Epithelial cell of esophagus (primary cell): ENCODE data around the gene PPP1CA.

ENCODE experiments used
- DNase-seq: peaks from one replicate; pipeline ENCODE4 v3.0.0; 2010; ENCODE audit warnings: low read depth
- H3K4me3 ChIP-seq: 2 replicates; pipeline ENCODE4 v1.5.1; 2011; ENCODE audit warnings: mild to moderate bottlenecking, low read length, control low read depth
- TF ChIP-seq, protein P1 (sequence below): IDR thresholded peaks from 2 replicates; pipeline ENCODE4 v1.5.1; 2011; ENCODE audit warnings: low read depth, mild to moderate bottlenecking, low read length, control low read depth, inconsistent platforms; ENCODE audit not compliant: insufficient read depth; ENCODE audit errors: missing control alignments

Gene PPP1CA

DNA sequence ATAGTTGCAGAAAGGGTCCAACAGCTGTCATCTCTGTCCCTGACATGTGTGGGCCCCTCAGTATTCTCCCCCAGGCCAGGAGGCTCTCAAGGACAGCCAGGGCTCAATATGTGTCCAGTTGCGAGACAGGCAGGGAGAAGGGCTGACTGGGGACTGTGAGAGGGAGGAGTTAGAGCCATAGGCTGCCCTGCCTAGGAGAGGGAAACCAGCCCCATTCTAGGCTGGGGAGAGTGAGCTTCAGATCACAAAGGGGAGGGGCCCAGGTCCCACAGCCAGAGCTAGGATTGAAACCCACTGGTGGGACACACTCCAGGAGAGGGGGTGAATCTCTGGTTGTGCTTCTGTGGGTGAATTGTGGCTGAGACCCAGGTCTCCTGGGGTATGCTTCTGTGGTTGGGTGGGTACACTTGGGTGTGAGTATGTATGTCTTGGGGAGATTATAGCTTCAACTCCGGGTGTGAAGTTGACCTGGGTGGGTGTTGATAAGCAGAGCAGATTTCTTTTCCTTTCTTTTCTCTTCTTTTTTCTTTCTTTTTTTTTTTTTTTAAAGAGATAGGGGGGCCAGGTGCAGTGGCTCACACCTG, 11.7 kb upstream of the PPP1CA start:
- no peak overlapping the region for H3K4me3 ChIP-seq
- TF ChIP-seq, protein P1, sequence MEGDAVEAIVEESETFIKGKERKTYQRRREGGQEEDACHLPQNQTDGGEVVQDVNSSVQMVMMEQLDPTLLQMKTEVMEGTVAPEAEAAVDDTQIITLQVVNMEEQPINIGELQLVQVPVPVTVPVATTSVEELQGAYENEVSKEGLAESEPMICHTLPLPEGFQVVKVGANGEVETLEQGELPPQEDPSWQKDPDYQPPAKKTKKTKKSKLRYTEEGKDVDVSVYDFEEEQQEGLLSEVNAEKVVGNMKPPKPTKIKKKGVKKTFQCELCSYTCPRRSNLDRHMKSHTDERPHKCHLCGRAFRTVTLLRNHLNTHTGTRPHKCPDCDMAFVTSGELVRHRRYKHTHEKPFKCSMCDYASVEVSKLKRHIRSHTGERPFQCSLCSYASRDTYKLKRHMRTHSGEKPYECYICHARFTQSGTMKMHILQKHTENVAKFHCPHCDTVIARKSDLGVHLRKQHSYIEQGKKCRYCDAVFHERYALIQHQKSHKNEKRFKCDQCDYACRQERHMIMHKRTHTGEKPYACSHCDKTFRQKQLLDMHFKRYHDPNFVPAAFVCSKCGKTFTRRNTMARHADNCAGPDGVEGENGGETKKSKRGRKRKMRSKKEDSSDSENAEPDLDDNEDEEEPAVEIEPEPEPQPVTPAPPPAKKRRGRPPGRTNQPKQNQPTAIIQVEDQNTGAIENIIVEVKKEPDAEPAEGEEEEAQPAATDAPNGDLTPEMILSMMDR = no peak
- no peak for DNase-seq

DNA sequence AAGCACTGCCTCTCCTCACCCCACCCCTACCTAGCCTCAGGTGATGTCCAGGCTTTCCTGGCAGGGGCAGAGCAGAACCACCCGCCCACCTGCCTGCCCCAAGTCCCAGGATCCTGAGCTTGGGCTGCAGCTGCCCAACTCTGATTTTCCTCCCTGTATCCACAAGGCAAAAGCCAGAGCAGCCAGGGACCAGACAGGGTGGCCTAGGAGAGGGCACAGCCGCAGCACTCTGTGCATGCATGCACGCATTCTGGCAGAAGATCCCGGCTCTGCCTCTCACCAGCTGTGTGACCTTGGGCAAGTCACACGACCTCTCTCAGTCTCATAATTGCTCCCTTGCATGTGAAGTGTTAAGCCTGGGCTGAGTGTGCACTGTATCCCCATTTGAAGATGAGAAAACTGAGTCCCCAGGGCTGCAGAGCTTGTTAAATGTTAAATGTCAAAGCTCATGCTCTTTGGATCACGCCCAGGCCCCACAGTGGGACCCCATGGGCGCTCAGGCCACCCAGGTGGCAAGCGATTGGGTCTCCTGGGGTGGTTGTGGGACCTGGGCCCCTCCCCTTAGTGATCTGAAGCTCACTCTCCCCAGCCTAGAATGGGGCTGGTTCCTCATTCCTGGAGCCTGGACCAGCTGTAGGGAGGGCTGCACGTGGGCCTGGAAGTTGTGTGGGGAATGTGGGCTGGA, 11.0 kb upstream of the PPP1CA start:
- no peak overlapping the region for H3K4me3 ChIP-seq
- TF ChIP-seq, protein P1 = no peak
- no peak for DNase-seq

DNA sequence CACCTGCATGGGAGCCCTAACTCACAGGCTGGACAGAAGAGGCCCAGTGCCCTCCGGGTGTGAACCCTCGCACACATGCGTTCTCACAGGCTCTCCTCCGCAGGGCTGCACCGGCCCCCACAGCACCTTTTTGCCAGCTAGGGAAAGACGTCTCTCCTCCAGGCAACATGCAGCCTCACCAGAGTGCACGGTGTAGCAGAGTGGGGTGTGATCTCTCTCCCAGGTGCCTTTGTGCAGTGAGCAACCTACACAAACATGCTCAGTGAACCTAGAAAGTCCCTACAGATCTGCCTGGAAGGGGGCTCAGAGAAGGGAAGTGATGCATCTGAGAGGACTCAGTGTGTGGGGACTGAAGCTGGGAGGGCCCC, 10.1 kb upstream of the PPP1CA start:
- DNase-seq = no peak
- TF ChIP-seq, protein P1 = no peak
- H3K4me3 ChIP-seq = no peak overlapping the region

DNA sequence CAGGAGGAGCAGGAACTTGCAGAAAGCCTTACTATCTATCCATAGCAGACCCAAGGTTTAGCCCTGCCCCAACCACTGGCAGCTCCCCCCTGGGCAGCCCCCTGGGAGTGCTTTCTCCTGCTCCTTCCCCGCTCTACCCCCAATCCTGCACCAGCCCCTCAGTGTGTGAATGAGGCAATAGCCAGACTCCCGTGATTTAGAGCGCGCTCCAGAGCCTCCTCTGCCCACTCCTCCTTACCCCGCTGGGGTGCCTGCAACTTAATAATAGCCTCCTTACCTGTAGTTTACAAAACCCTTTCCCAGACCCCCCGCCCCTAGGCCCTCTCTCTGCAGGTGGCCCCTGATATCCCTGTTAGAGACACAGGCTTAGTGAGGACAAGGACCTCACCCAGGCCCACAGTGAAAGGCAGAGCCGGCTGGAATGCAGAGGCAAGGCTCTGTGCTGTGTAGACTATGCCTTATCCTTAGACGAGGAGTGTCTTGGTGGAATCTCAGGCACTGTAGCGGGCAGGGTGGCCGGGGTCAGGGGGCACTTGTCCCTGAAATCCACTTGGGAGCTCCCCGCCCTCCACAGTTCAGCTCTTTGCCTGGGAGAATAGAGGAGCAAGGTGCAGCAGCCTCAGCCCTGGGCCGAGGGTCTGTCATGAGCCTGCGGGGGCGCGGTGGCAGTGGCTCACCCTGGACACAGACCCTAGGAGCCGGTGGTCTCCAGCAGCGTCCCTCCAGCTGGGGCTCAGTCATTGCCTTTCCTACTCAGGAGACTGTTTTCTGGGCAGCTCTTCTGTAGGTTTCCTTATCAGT, 9.5 kb upstream of the PPP1CA start:
- DNase-seq = no peak
- TF ChIP-seq, protein P1 = no peak
- H3K4me3 ChIP-seq = no peak overlapping the region

DNA sequence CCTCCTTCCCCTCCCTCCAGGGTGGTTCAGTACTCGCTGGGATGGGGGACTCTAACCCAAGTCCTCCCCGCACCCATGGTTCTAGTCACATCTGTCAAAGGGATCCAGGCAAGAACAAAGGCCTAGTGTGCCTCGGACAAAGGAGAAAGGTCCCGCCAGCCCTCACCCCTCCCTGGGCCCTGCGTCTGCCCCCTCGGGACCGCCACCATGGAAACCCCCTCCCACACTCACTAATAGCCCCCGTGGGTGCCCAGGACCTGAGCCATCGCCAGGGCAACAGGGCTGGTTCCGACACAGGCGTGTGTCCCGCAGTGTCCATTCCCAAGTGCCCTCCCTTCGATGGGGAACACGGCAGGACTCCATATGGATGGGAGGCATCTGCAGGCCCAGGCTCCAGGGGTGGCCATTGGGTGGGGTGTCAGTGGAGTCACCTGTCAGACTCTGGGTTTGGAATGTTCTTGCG, 8.7 kb upstream of the PPP1CA start:
- no peak overlapping the region for H3K4me3 ChIP-seq
- TF ChIP-seq, protein P1 = no peak
- no peak for DNase-seq

DNA sequence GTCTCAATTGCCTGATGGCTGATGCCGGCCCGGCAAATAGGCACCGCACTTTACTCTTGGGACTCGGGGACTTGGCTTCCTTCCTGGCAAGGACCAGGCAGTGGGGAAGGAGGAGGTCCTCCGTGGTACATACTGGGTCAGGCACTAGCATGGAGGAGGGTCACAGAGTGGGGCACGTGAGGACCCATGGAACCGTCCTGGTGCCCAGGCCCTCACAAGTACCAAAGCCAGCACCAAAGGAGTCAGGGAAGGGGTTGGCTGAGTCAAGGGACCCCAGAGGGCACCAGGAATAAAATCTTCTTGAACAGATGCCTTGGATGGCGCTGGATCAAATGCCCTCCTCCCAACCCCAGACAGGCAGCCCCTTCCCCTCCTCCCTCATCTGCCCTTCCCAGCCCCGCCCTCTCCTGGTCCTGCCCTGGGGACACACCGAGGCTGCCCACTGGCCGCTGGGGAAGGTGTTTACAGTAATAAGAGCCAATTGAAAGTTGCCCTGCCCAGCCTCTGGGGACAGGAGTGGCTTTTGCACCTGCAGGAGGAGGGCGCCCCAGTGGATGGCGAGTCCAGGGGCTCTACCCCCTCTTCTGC, 8.2 kb upstream of the PPP1CA start:
- TF ChIP-seq, protein P1 = no peak
- H3K4me3 ChIP-seq = no peak overlapping the region

More for the DNA sequence above, 8.2 kb upstream of the PPP1CA start:
- DNase-seq = no peak
